Astrocyte (in vitro differentiated cells and primary cell): ENCODE data around the gene VEGFB.

ENCODE experiments used
- EZH2 ChIP-seq: IDR thresholded peaks from 2 replicates; pipeline ENCODE4 v1.6.1; 2012; ENCODE audit warnings: mild to moderate bottlenecking, low read length, inconsistent platforms; ENCODE audit not compliant: insufficient read depth
- TF ChIP-seq, protein P1 (sequence below): IDR thresholded peaks from 2 replicates; pipeline ENCODE4 v1.5.1; 2011; ENCODE audit warnings: low read depth, mild to moderate bottlenecking, inconsistent platforms, low read length, moderate library complexity; ENCODE audit not compliant: insufficient read depth

DNA sequence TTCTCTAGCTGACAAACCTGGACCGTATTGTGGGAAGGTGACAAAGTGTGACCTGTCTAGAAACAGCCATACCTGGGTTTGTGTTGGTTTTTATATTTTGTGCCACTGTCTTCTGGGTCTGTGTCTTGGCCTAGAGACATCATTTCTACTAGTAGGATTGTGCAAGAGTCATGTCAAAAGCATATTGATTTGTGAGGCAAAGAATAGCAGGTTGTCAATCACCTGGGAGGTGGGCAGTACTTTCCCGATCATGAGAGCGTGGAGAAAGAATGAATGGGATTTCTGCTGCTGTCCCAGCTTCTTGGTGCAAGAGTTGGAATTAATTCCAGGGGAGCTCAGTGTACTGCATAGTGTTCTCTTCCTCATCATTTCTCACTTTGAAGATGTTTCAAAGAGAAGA, 32.8 kb upstream of the VEGFB start:
- TF ChIP-seq, protein P1, sequence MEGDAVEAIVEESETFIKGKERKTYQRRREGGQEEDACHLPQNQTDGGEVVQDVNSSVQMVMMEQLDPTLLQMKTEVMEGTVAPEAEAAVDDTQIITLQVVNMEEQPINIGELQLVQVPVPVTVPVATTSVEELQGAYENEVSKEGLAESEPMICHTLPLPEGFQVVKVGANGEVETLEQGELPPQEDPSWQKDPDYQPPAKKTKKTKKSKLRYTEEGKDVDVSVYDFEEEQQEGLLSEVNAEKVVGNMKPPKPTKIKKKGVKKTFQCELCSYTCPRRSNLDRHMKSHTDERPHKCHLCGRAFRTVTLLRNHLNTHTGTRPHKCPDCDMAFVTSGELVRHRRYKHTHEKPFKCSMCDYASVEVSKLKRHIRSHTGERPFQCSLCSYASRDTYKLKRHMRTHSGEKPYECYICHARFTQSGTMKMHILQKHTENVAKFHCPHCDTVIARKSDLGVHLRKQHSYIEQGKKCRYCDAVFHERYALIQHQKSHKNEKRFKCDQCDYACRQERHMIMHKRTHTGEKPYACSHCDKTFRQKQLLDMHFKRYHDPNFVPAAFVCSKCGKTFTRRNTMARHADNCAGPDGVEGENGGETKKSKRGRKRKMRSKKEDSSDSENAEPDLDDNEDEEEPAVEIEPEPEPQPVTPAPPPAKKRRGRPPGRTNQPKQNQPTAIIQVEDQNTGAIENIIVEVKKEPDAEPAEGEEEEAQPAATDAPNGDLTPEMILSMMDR = no peak
- no peak for TF ChIP-seq EZH2
